T-cell (primary cell): ENCODE results near the gene SERTAD2. TPM values are rescaled to one million over a fixed set of nuclear protein-coding genes. Genes with fewer than 3 reads are reported as not detected.

Experiments used
- ATAC-seq, 4 experiments: fragments of 200-7000 bp in 3 of 4; fragments of 150-1000 bp in 1 of 4; cut with Tn5 transposase; replicated peaks in 1 of 4; 1 replicate in 3 of 4; 2 replicates in 1 of 4; pipeline ENCODE4 v1.10.0; 2021; ENCODE audit warnings: moderate library complexity in 3 of 4, mild to moderate bottlenecking in 2 of 4, moderate number of reproducible peaks in 1 of 4
- CTCF ChIA-PET, 2 donors: fragments of 300-600 bp; sonication (Branson Sonifier 250); formaldehyde crosslinking; loops; one replicate each; lab custom pipeline; 2022; ENCODE audit warnings: antibody characterized with exemption in 2 of 2; lab: Charles Lee
- POLR2A ChIA-PET, 2 donors: fragments of 300-600 bp; sonication (Branson Sonifier 250); formaldehyde crosslinking; loops; one replicate each; lab custom pipeline; 2022; ENCODE audit warnings: antibody characterized with exemption in 2 of 2; lab: Charles Lee
- DNase-seq, 35 experiments: peaks; one replicate each; pipeline versions ENCODE4 v3.0.0 to v3.0.0-alpha.2; 2013 to 2023
- H3K27ac ChIP-seq: one replicate; pipeline ENCODE4 v1.5.1; 2013; ENCODE audit warnings: low read length
- H3K27me3 ChIP-seq, 2 experiments: replicated peaks in 1 of 2; 1 replicate in 1 of 2; 2 replicates in 1 of 2; pipeline versions ENCODE4 v1.6.1 to v1.7.0; 2013; ENCODE audit warnings: low read length in 1 of 2, mixed read lengths in 1 of 2; ENCODE audit not compliant: control insufficient read depth in 2 of 2, insufficient read depth in 2 of 2; ENCODE audit errors: extremely low read depth in 1 of 2
- H3K36me3 ChIP-seq, 2 donors: 1 replicate in 1 of 2; 2 replicates in 1 of 2; pipeline versions ENCODE4 v1.6.1 to v1.7.0; 2013; ENCODE audit warnings: low read length in 1 of 2; ENCODE audit not compliant: control insufficient read depth in 2 of 2, insufficient read depth in 1 of 2; ENCODE audit errors: extremely low read depth in 1 of 2
- H3K4me1 ChIP-seq, 2 experiments: 1 replicate in 1 of 2; 2 replicates in 1 of 2; pipeline versions ENCODE4 v1.6.1 to v1.7.0; 2013; ENCODE audit warnings: low read length in 2 of 2, mixed read lengths in 1 of 2; ENCODE audit not compliant: insufficient read depth in 2 of 2, control insufficient read depth in 1 of 2; ENCODE audit errors: extremely low read depth in 1 of 2
- H3K4me3 ChIP-seq, 2 donors: 1 replicate in 1 of 2; 2 replicates in 1 of 2; pipeline versions ENCODE4 v1.5.1 to v1.7.0; 2013; ENCODE audit warnings: mild to moderate bottlenecking in 2 of 2, low read length in 1 of 2, moderate library complexity in 1 of 2; ENCODE audit not compliant: control insufficient read depth in 1 of 2; ENCODE audit errors: extremely low read depth in 1 of 2
- H3K9me3 ChIP-seq: 2 replicates; pipeline ENCODE4 v1.7.0; 2013
- H3K27ac Mint-ChIP-seq, 2 donors: one replicate each; pipeline ENCODE4 v1.8.0; 2020 to 2021; ENCODE audit warnings: mild to moderate bottlenecking in 2 of 2, mixed read lengths in 2 of 2
- H3K27me3 Mint-ChIP-seq, 2 donors: one replicate each; pipeline ENCODE4 v1.8.0; 2021 to 2022; ENCODE audit warnings: mixed read lengths in 2 of 2
- H3K36me3 Mint-ChIP-seq: one replicate; pipeline ENCODE4 v1.8.0; 2021; ENCODE audit warnings: mixed read lengths
- H3K4me1 Mint-ChIP-seq, 3 donors: one replicate each; pipeline ENCODE4 v1.8.0; 2020 to 2022; ENCODE audit warnings: mixed read lengths in 3 of 3, mild to moderate bottlenecking in 1 of 3
- H3K4me3 Mint-ChIP-seq, 3 donors: one replicate each; pipeline ENCODE4 v1.8.0; 2020 to 2022; ENCODE audit warnings: mild to moderate bottlenecking in 3 of 3, mixed read lengths in 3 of 3, moderate library complexity in 3 of 3
- H3K9me3 Mint-ChIP-seq, 3 donors: one replicate each; pipeline ENCODE4 v1.8.0; 2020 to 2022; ENCODE audit warnings: mixed read lengths in 3 of 3
- WGBS: methylation state at CpG from one replicate; pipeline ENCODE4 v1.1.5; 2013; ENCODE audit warnings: missing lambda C conversion rate; ENCODE audit not compliant: insufficient coverage; 5-methylcytosine and 5-hydroxymethylcytosine counted together
- total RNA-seq, 35 experiments: library from RNA in 6 of 35; stranded (reverse) in 6 of 35; fragments of 120-200 nt in 1 of 35; gene quantifications; one replicate each; pipeline versions ENCODE4 v1.2.1 to v1.2.4 and lab custom pipeline; 2013 to 2026

The SERTAD2 gene
- total RNA-seq, 5 donors from 2014 or later (not counting 1 experiment from before 2014, with no cell fraction given), result 22.8 to 39.7 (median 27.4) TPM

- peaks cover 9 to 41% of the 10 kb centered on the region in 2 experiments for H3K4me1 ChIP-seq
- H3K27ac Mint-ChIP-seq, result peak overlapping the region; percentile 62 to 71
- H3K4me3 Mint-ChIP-seq, result peak overlapping the region in 1 of 3 donors; percentile 56
- CTCF ChIA-PET, result interaction anchor here in 1 of 2 donors (0.6 kb wide), 2 partner anchors 50 to 162 kb away, joined by 3 to 7 read pairs; no protein-coding TSS in a partner anchor
- H3K4me1 Mint-ChIP-seq, result peaks cover 62 to 71% (median 62%) of the 10 kb centered on the region in 3 donors
- no peak overlapping the region for H3K4me3 ChIP-seq
- H3K36me3 ChIP-seq, result no peaks in the 10 kb centered on the region
- H3K9me3 Mint-ChIP-seq, result no peaks in the 10 kb centered on the region
- no peaks in the 10 kb centered on the region for H3K9me3 ChIP-seq
- DNase-seq (no peak), ATAC-seq (no peak)
- 86% methylated on average over 4 of the region's 6 CpGs for WGBS
- H3K27me3 Mint-ChIP-seq, result no peaks in the 10 kb centered on the region
- no peak overlapping the region for H3K27ac ChIP-seq
- no peaks in the 10 kb centered on the region for H3K36me3 Mint-ChIP-seq
- H3K27me3 ChIP-seq, result no peaks in the 10 kb centered on the region
- POLR2A ChIA-PET, result interaction anchor here in 1 of 2 donors (0.6 to 1.0 kb wide), 3 partner anchors 16 to 330 kb away, joined by 8 to 11 read pairs (median 11); no protein-coding TSS in a partner anchor
These were observed 4.6 kb upstream of the SERTAD2 start for GRCh38 chr2:64658269-64658668.

GRCh38 chr2:64657411-64657810 lies 3.7 kb upstream of the SERTAD2 start:
- Mint-ChIP-seq H3K36me3 (no peaks in the 10 kb centered on the region), H3K27me3 (no peaks in the 10 kb centered on the region), H3K9me3 (no peaks in the 10 kb centered on the region), H3K4me3 (peak overlapping the region in 1 of 3 donors; percentile 56), H3K4me1 (peaks cover 62 to 72% (median 63%) of the 10 kb centered on the region in 3 donors), H3K27ac (peak overlapping the region; percentile 62 to 71)
- no peak for ATAC-seq
- POLR2A ChIA-PET, result interaction anchor here in 1 of 2 donors (0.6 to 1.0 kb wide), 2 partner anchors 16 to 92 kb away, joined by 3 to 8 read pairs; no protein-coding TSS in a partner anchor
- no peak overlapping the region for H3K27ac ChIP-seq
- DNase-seq, result no peak
- H3K4me3 ChIP-seq, result no peak overlapping the region
- no peaks in the 10 kb centered on the region for H3K27me3 ChIP-seq
- WGBS, result no CpG with 5 or more reads among the region's 2 CpGs
- no peaks in the 10 kb centered on the region for H3K36me3 ChIP-seq
- CTCF ChIA-PET, result interaction anchor here in 1 of 2 donors (0.7 kb wide), 1 partner anchor 514 kb away, joined by 3 read pairs; no protein-coding TSS in a partner anchor
- H3K4me1 ChIP-seq, result peaks cover 15 to 41% of the 10 kb centered on the region in 2 experiments
- H3K9me3 ChIP-seq, result no peaks in the 10 kb centered on the region

- Histone ChIP-seq H3K9me3 (no peaks in the 10 kb centered on the region), H3K4me3 (no peak overlapping the region), H3K36me3 (no peaks in the 10 kb centered on the region), H3K4me1 (peaks cover 19 to 42% of the 10 kb centered on the region in 2 experiments), H3K27me3 (no peaks in the 10 kb centered on the region), H3K27ac (peak overlapping the region; percentile 83)
- WGBS, result no CpG with 5 or more reads among the region's 2 CpGs
- H3K27me3 Mint-ChIP-seq, result no peaks in the 10 kb centered on the region
- no peaks in the 10 kb centered on the region for H3K36me3 Mint-ChIP-seq
- no peaks in the 10 kb centered on the region for H3K9me3 Mint-ChIP-seq
- H3K4me1 Mint-ChIP-seq, result peaks cover 63 to 74% (median 67%) of the 10 kb centered on the region in 3 donors
- no peak for ATAC-seq
- H3K4me3 Mint-ChIP-seq, result no peak overlapping the region
- POLR2A ChIA-PET, result interaction anchor here in 1 of 2 donors (0.6 kb wide), 1 partner anchor 538 kb away, joined by 5 read pairs; no protein-coding TSS in a partner anchor
- CTCF ChIA-PET, result interaction anchor here (1.2 to 7.4 kb wide), 5 partner anchors 8 to 95 kb away, joined by 5 to 78 read pairs (median 8); no protein-coding TSS in a partner anchor
- DNase-seq, result no peak
- peak overlapping the region; percentile 62 to 71 for H3K27ac Mint-ChIP-seq
These were observed 2.7 kb upstream of the SERTAD2 start for GRCh38 chr2:64656379-64656778.

- Mint-ChIP-seq H3K4me1 (peaks cover 68 to 78% (median 69%) of the 10 kb centered on the region in 3 donors), H3K27ac (peak overlapping the region; percentile 90 to 92), H3K36me3 (no peaks in the 10 kb centered on the region), H3K9me3 (no peaks in the 10 kb centered on the region), H3K27me3 (no peaks in the 10 kb centered on the region), H3K4me3 (peak overlapping the region; percentile 7 to 91 (median 82))
- CTCF ChIA-PET, result interaction anchor here (0.8 to 7.4 kb wide), 10 partner anchors 9 to 95 kb away, joined by 3 to 78 read pairs (median 8); no protein-coding TSS in a partner anchor
- H3K36me3 ChIP-seq, result no peaks in the 10 kb centered on the region
- peaks cover 20 to 46% of the 10 kb centered on the region in 2 experiments for H3K4me1 ChIP-seq
- POLR2A ChIA-PET, result interaction anchor here (0.6 to 1.6 kb wide), 6 partner anchors 10 to 537 kb away, joined by 3 to 6 read pairs (median 4); no protein-coding TSS in a partner anchor
- DNase-seq (no peak), ATAC-seq (no peak)
- H3K4me3 ChIP-seq, result no peak overlapping the region
- H3K9me3 ChIP-seq, result no peaks in the 10 kb centered on the region
- H3K27me3 ChIP-seq, result no peaks in the 10 kb centered on the region
- H3K27ac ChIP-seq, result peak overlapping the region; percentile 83
- no CpG with 5 or more reads among the region's 3 CpGs for WGBS
These were observed 2.2 kb upstream of the SERTAD2 start for GRCh38 chr2:64655873-64656272.

- Histone ChIP-seq H3K4me3 (peak overlapping the region in 1 of 2 donors; percentile 75), H3K4me1 (peaks cover 22 to 53% of the 10 kb centered on the region in 2 experiments), H3K36me3 (no peaks in the 10 kb centered on the region), H3K9me3 (no peaks in the 10 kb centered on the region), H3K27ac (peak overlapping the region; percentile 83), H3K27me3 (no peaks in the 10 kb centered on the region)
- Mint-ChIP-seq H3K27ac (peak overlapping the region; percentile 90 to 92), H3K9me3 (no peaks in the 10 kb centered on the region), H3K27me3 (no peaks in the 10 kb centered on the region), H3K4me3 (peak overlapping the region; percentile 82 to 91 (median 88)), H3K36me3 (no peaks in the 10 kb centered on the region), H3K4me1 (peaks cover 71 to 77% (median 72%) of the 10 kb centered on the region in 3 donors)
- ChIA-PET POLR2A (interaction anchor here (0.6 to 3.4 kb wide), 10 partner anchors 8 to 572 kb away, joined by 3 to 29 read pairs (median 4); partner anchors contain the start of genes ACTR2 (in 1 of the 2) and RAB1A (in 1 of the 2)), CTCF (interaction anchor here (0.5 to 7.4 kb wide), 17 partner anchors 9 to 179 kb away, joined by 3 to 78 read pairs (median 7); partner anchors contain the start of gene AFTPH (in 1 of the 2))
- ATAC-seq (no peak), DNase-seq (peak in 5 of 35 experiments; percentile 17 to 54 (median 23))
- WGBS, result no CpG with 5 or more reads among the region's 7 CpGs
These were observed 1.4 kb upstream of the SERTAD2 start for GRCh38 chr2:64655018-64655664.
